ENCODE results near the gene ATP10A. TPM values are rescaled to one million over a fixed set of nuclear protein-coding genes. Genes with fewer than 3 reads are reported as not detected.

ATP10A gene
- total RNA-seq, 4 donors from 2014 or later, result 1.4 to 10.0 (median 3.6) TPM

- H3K9me3 ChIP-seq, result no peaks in the 10 kb centered on the region
- H3K4me3 ChIP-seq, result no peak overlapping the region
- in situ Hi-C loops (cut with MboI; ENCODE audit: low pct_ligation_motif_present in 1 of 4, low pct_unique_long_range_greater_than_20kb in 1 of 4, low sequenced_read_pairs in 3 of 4), result no loop called here
- no peak for TF ChIP-seq POLR2AphosphoS5 (IDR thresholded peaks at IDR 0.05)
- no peaks in the 10 kb centered on the region for H3K36me3 ChIP-seq
- DNase-seq, result no peak
- H3K27ac ChIP-seq, result no peak overlapping the region
- WGBS, 2 donors (ENCODE audit: low coverage in 1 of 2), result 87 to 94% methylated on average over 3 to 14 of the region's 14 CpGs
- H3K27me3 ChIP-seq, result no peaks in the 10 kb centered on the region
- intact Hi-C loops (cut with DNase I; ENCODE audit: low total_unique reads), result no loop called here
- H3K4me1 ChIP-seq, result peaks cover 0 to 9% (median 3%) of the 10 kb centered on the region in 4 donors
Observed at GRCh38 chr15:25770618-25771337, 92.3 kb downstream of the ATP10A start.

- H3K4me3 ChIP-seq, result no peak overlapping the region
- no peaks in the 10 kb centered on the region for H3K9me3 ChIP-seq
- DNase-seq, result no peak
- peaks cover 0 to 2% (median under 1%) of the 10 kb centered on the region in 4 donors for H3K4me1 ChIP-seq
- in situ Hi-C loops (cut with MboI; ENCODE audit: low pct_ligation_motif_present in 1 of 4, low pct_unique_long_range_greater_than_20kb in 1 of 4, low sequenced_read_pairs in 3 of 4), result no loop called here
- no peaks in the 10 kb centered on the region for H3K27me3 ChIP-seq
- no peak for TF ChIP-seq POLR2AphosphoS5 (IDR thresholded peaks at IDR 0.05)
- no peak for TF ChIP-seq CTCF (IDR thresholded peaks at IDR 0.05)
- no peak for TF ChIP-seq POLR2A (IDR thresholded peaks at IDR 0.05)
- TF ChIP-seq EP300 (IDR thresholded peaks at IDR 0.05; ENCODE audit: low read depth), result no peak
- no peak overlapping the region for H3K27ac ChIP-seq
- no peaks in the 10 kb centered on the region for H3K36me3 ChIP-seq
- intact Hi-C loops (cut with DNase I; ENCODE audit: low total_unique reads), result no loop called here
- 90 to 94% methylated on average over 4 to 14 of the region's 14 CpGs for WGBS, 2 donors (ENCODE audit: low coverage in 1 of 2)
Observed at GRCh38 chr15:25770031-25770430, 93.1 kb downstream of the ATP10A start.

GRCh38 chr15:25768271-25768670 is 94.9 kb downstream of the ATP10A start:
- in situ Hi-C loops (cut with MboI; ENCODE audit: low pct_ligation_motif_present in 1 of 4, low pct_unique_long_range_greater_than_20kb in 1 of 4, low sequenced_read_pairs in 3 of 4), result no loop called here
- WGBS, 2 donors (ENCODE audit: low coverage in 1 of 2), result 87% methylated on average over 1 of the region's 1 CpG; no CpG with 5 or more reads in 1 of the 2 donors
- H3K27me3 ChIP-seq, result no peaks in the 10 kb centered on the region
- no peak for DNase-seq
- H3K9me3 ChIP-seq, result no peaks in the 10 kb centered on the region
- no peaks in the 10 kb centered on the region for H3K36me3 ChIP-seq
- no peaks in the 10 kb centered on the region for H3K4me1 ChIP-seq
- H3K27ac ChIP-seq, result no peak overlapping the region
- TF ChIP-seq CTCF (IDR thresholded peaks at IDR 0.05), result no peak
- TF ChIP-seq POLR2A (IDR thresholded peaks at IDR 0.05), result no peak
- TF ChIP-seq POLR2AphosphoS5 (IDR thresholded peaks at IDR 0.05), result no peak
- no peak for TF ChIP-seq EP300 (IDR thresholded peaks at IDR 0.05; ENCODE audit: low read depth)
- H3K4me3 ChIP-seq, result no peak overlapping the region
- intact Hi-C loops (cut with DNase I; ENCODE audit: low total_unique reads), result no loop called here

GRCh38 chr15:25767356-25768151 is 95.6 kb downstream of the ATP10A start:
- H3K27me3 ChIP-seq, result no peaks in the 10 kb centered on the region
- H3K4me3 ChIP-seq, result no peak overlapping the region
- H3K27ac ChIP-seq, result no peak overlapping the region
- no peaks in the 10 kb centered on the region for H3K9me3 ChIP-seq
- intact Hi-C loops (cut with DNase I; ENCODE audit: low total_unique reads) (no loop called here), in situ Hi-C loops (cut with MboI; ENCODE audit: low pct_ligation_motif_present in 1 of 4, low pct_unique_long_range_greater_than_20kb in 1 of 4, low sequenced_read_pairs in 3 of 4) (no loop called here)
- 89% methylated on average over 13 of the region's 13 CpGs; no CpG with 5 or more reads in 1 of the 2 donors for WGBS, 2 donors (ENCODE audit: low coverage in 1 of 2)
- DNase-seq, result no peak
- no peaks in the 10 kb centered on the region for H3K36me3 ChIP-seq
- H3K4me1 ChIP-seq, result no peaks in the 10 kb centered on the region
- TF ChIP-seq POLR2AphosphoS5 (IDR thresholded peaks at IDR 0.05), result no peak
- TF ChIP-seq EP300 (IDR thresholded peaks at IDR 0.05; ENCODE audit: low read depth), result no peak
- TF ChIP-seq POLR2A (IDR thresholded peaks at IDR 0.05), result no peak
- TF ChIP-seq CTCF (IDR thresholded peaks at IDR 0.05), result no peak
